ENCODE measurements around the gene GPAT3. TPM values are rescaled to one million over a fixed set of nuclear protein-coding genes. Genes with fewer than 3 reads are reported as not detected.

The GPAT3 gene
- total RNA-seq, 2 donors from 2014 or later: 1.8 to 4.3 TPM

GRCh38 chr4:83552083-83552482 lies 16.2 kb downstream of the GPAT3 start:
- Histone ChIP-seq H3K36me3 (replicated peaks in 1 of 2; ENCODE audit: insufficient read depth in 1 of 2, low read depth in 2 of 2) (no peaks in the 10 kb centered on the region), H3K27ac (no peak overlapping the region), H3K27me3 (no peaks in the 10 kb centered on the region), H3K9me3 (no peaks in the 10 kb centered on the region), H3K4me1 (peaks cover 9% of the 10 kb centered on the region), H3K4me3 (no peak overlapping the region)
- intact Hi-C loops (cut with DNase I): no loop called here
- DNase-seq: no peak
- ATAC-seq: no peak
- WGBS, 2 donors: 64 to 87% methylated on average over 3 of the region's 3 CpGs
- TF ChIP-seq POLR2A (IDR thresholded peaks at IDR 0.05): no peak
- TF ChIP-seq CTCF (IDR thresholded peaks at IDR 0.05): no peak

DNA sequence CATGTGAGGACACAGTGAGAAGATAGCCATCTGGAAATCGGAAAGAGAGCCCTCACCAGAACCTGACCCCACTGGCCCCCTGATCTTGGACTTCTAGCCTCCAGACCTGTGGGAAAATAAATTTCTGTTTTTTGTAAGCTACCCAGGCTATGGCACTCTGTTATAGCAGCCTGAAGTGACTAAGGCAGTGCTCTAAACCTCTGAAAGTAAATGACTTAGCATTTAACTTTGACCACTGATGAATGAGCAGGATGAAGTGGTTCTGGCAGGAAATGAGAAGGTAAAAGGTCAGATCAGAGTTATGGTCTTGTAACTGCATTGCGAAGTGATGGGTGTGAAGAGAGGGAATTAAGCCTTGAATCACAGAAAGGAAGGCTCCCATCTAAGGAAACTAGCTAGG lies 17.0 kb downstream of the GPAT3 start:
- TF ChIP-seq CTCF (IDR thresholded peaks at IDR 0.05) (no peak), POLR2A (IDR thresholded peaks at IDR 0.05) (no peak)
- H3K9me3 ChIP-seq: no peaks in the 10 kb centered on the region
- no peaks in the 10 kb centered on the region for H3K27me3 ChIP-seq
- no peaks in the 10 kb centered on the region for H3K36me3 ChIP-seq (replicated peaks in 1 of 2; ENCODE audit: insufficient read depth in 1 of 2, low read depth in 2 of 2)
- intact Hi-C loops (cut with DNase I): no loop called here
- no peak for DNase-seq
- H3K4me1 ChIP-seq: peaks cover 9% of the 10 kb centered on the region
- 49 to 72% methylated on average over 2 of the region's 2 CpGs for WGBS, 2 donors
- H3K4me3 ChIP-seq: no peak overlapping the region
- H3K27ac ChIP-seq: no peak overlapping the region
- no peak for ATAC-seq

DNA sequence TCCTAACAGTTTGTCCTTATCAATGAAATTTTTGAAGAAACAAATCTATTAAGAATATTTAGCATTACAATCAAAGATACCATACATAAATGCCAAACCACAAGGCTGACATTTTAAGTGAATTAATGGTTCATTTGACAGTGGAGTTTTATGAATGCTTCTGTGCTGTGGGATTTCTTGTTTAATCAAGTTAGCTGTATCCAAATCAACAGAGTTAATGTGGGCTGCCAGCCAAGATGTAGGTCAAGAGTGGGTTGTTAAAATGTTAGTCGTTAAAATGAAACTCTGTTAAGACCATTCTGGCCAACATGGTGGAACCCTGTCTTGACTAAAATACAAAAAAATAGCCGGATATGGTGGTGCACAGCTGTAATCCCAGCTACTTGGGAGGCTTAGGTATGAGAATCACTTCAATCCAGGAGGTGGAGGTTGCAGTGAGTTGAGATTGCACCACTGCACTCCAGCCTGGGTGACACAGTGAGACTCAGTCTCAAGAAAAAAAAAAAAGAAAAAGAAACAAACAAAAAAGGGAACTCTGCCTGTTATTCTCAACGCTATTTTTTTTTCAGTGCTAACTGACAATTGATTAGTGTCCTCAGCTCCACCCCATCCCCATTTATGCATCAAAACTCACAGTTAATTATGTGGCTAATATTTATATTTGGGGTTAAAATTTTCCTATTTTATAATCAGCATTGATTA lies 20.2 kb downstream of the GPAT3 start:
- Histone ChIP-seq H3K27me3 (no peaks in the 10 kb centered on the region), H3K4me3 (no peak overlapping the region), H3K9me3 (no peaks in the 10 kb centered on the region), H3K27ac (no peak overlapping the region), H3K4me1 (no peaks in the 10 kb centered on the region), H3K36me3 (replicated peaks in 1 of 2; ENCODE audit: insufficient read depth in 1 of 2, low read depth in 2 of 2) (no peaks in the 10 kb centered on the region)
- intact Hi-C loops (cut with DNase I): no loop called here
- WGBS, 2 donors: 62 to 73% methylated on average over 3 of the region's 3 CpGs
- no peak for TF ChIP-seq CTCF (IDR thresholded peaks at IDR 0.05)
- TF ChIP-seq POLR2A (IDR thresholded peaks at IDR 0.05): no peak
- ATAC-seq (no peak), DNase-seq (no peak)

DNA sequence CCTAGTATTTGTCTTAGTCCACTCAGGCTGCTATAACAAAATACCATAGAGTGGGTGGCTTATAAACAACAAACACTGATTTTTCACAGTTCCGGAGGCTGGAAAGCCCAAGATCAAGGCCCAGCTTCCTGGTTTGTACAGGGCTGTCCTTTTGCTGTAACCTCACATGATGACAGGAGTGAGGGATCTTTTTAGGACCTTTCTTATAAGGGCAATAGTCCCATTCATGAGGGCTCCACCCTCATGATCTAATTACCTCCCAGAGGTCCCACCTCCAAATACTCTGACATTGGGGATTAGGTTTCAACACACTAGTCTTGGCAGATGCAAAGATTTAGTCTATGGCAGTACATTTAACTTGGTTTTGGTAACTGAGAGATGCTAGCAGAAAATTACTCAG lies 20.9 kb downstream of the GPAT3 start:
- WGBS, 2 donors: 83 to 92% methylated on average over 1 of the region's 1 CpG
- intact Hi-C loops (cut with DNase I): no loop called here
- DNase-seq (no peak), ATAC-seq (no peak)
- H3K36me3 ChIP-seq (replicated peaks in 1 of 2; ENCODE audit: insufficient read depth in 1 of 2, low read depth in 2 of 2): no peaks in the 10 kb centered on the region
- H3K27me3 ChIP-seq: no peaks in the 10 kb centered on the region
- H3K9me3 ChIP-seq: no peaks in the 10 kb centered on the region
- no peak for TF ChIP-seq POLR2A (IDR thresholded peaks at IDR 0.05)
- TF ChIP-seq CTCF (IDR thresholded peaks at IDR 0.05): no peak
- no peak overlapping the region for H3K4me3 ChIP-seq
- H3K27ac ChIP-seq: no peak overlapping the region
- H3K4me1 ChIP-seq: no peaks in the 10 kb centered on the region

- H3K4me3 ChIP-seq: no peak overlapping the region
- ATAC-seq (no peak), DNase-seq (no peak)
- intact Hi-C loops (cut with DNase I): no loop called here
- H3K36me3 ChIP-seq (replicated peaks in 1 of 2; ENCODE audit: insufficient read depth in 1 of 2, low read depth in 2 of 2): no peaks in the 10 kb centered on the region
- no peaks in the 10 kb centered on the region for H3K27me3 ChIP-seq
- no peaks in the 10 kb centered on the region for H3K9me3 ChIP-seq
- WGBS, 2 donors: 84 to 88% methylated on average over 5 of the region's 5 CpGs
- no peak overlapping the region for H3K27ac ChIP-seq
- TF ChIP-seq CTCF (IDR thresholded peaks at IDR 0.05): no peak
- TF ChIP-seq POLR2A (IDR thresholded peaks at IDR 0.05): no peak
- no peaks in the 10 kb centered on the region for H3K4me1 ChIP-seq
Measured at GRCh38 chr4:83558059-83558653, 22.2 kb downstream of the GPAT3 start.

All from body of pancreas (tissue), 4 donors.